MM.1S (cell line): ENCODE measurements around the gene PTPRG.

Experiments used
- CTCF ChIP-seq: fragments of 300-600 bp; sonication (generic); IDR thresholded peaks from 2 replicates; pipeline ENCODE4 v1.5.1; 2016; ENCODE audit warnings: antibody characterized with exemption, low read length, mixed read lengths
- EZH2 ChIP-seq: fragments of 300-600 bp; sonication (generic); optimal IDR thresholded peaks from 2 replicates; pipeline ENCODE3; 2017; ENCODE audit warnings: low read depth, mild to moderate bottlenecking, antibody characterized with exemption, low read length, mixed read lengths
- EZH2phosphoT487 ChIP-seq: fragments of 300-600 bp; sonication (generic); IDR thresholded peaks from 2 replicates; pipeline ENCODE4 v1.6.1; 2018; ENCODE audit warnings: antibody characterized with exemption, low read length

- no peak for TF ChIP-seq CTCF
- TF ChIP-seq EZH2, result no peak
- no peak for TF ChIP-seq EZH2phosphoT487
Measured at GRCh38 chr3:62114763-62115162, 553.4 kb downstream of the PTPRG start.
